H9 (cell line): ENCODE data around the gene DPCD. TPM values are rescaled to one million over a fixed set of nuclear protein-coding genes. Genes with fewer than 3 reads are reported as not detected.
A peak's percentile ranks its signal among the peaks of the same experiment; 100 is the strongest.

Source experiments
- DNase-seq: peaks from one replicate; pipeline ENCODE4 v3.0.0-alpha.2; 2017
- H2AFZ ChIP-seq: one replicate; pipeline ENCODE4 v1.6.1; 2013; ENCODE audit warnings: mild to moderate bottlenecking, low read length, control low read depth, moderate library complexity
- H2AK5ac ChIP-seq: 2 replicates; pipeline ENCODE4 v1.6.1; 2013; ENCODE audit warnings: low read length, control low read depth, mixed read lengths; ENCODE audit not compliant: insufficient read length
- H2BK120ac ChIP-seq: one replicate; pipeline ENCODE4 v1.6.1; 2013; ENCODE audit warnings: low read depth, mild to moderate bottlenecking, low read length, control low read depth, inconsistent platforms; ENCODE audit not compliant: poor library complexity, severe bottlenecking
- H2BK12ac ChIP-seq: 2 replicates; pipeline ENCODE4 v1.6.1; 2013; ENCODE audit warnings: low read length, control low read depth, mixed read lengths, low read depth; ENCODE audit not compliant: insufficient read length
- H2BK15ac ChIP-seq: 2 replicates; pipeline ENCODE4 v1.6.1; 2013; ENCODE audit warnings: low read depth, low read length, control low read depth
- H2BK20ac ChIP-seq: one replicate; pipeline ENCODE4 v1.6.1; 2013; ENCODE audit warnings: low read depth, mild to moderate bottlenecking, low read length, control low read depth, inconsistent platforms; ENCODE audit not compliant: poor library complexity, severe bottlenecking
- H2BK5ac ChIP-seq: 2 replicates; pipeline ENCODE4 v1.6.1; 2013; ENCODE audit warnings: low read length, control low read depth, mixed read lengths; ENCODE audit not compliant: insufficient read length
- H3K14ac ChIP-seq: 2 replicates; pipeline ENCODE4 v1.6.1; 2013; ENCODE audit warnings: low read length, control low read depth; ENCODE audit not compliant: insufficient read depth
- H3K18ac ChIP-seq: 2 replicates; pipeline ENCODE4 v1.6.1; 2013; ENCODE audit warnings: low read depth, mild to moderate bottlenecking, mixed read lengths, low read length, control low read depth; ENCODE audit not compliant: insufficient read length
- H3K23ac ChIP-seq: 2 replicates; pipeline ENCODE4 v1.6.1; 2013; ENCODE audit warnings: low read length, control low read depth, mixed read lengths, low read depth; ENCODE audit not compliant: insufficient read length
- H3K23me2 ChIP-seq: 2 replicates; pipeline ENCODE4 v1.6.1; 2013; ENCODE audit warnings: low read depth, mild to moderate bottlenecking, mixed read lengths, low read length, control low read depth; ENCODE audit not compliant: insufficient read length, poor library complexity, severe bottlenecking
- H3K27ac ChIP-seq: 2 replicates; pipeline ENCODE4 v1.5.1; 2013; ENCODE audit warnings: low read length, control low read depth, mixed read lengths, low read depth; ENCODE audit not compliant: insufficient read length
- H3K27me3 ChIP-seq: 2 replicates; pipeline ENCODE4 v1.6.1; 2013; ENCODE audit warnings: low read length, control low read depth, inconsistent platforms; ENCODE audit not compliant: insufficient read depth
- H3K4ac ChIP-seq: 2 replicates; pipeline ENCODE4 v1.6.1; 2013; ENCODE audit warnings: low read depth, mild to moderate bottlenecking, control low read depth, inconsistent platforms, low read length, moderate library complexity
- H3K4me1 ChIP-seq: 2 replicates; pipeline ENCODE4 v1.6.1; 2013; ENCODE audit warnings: low read length, control low read depth, inconsistent platforms; ENCODE audit not compliant: insufficient read depth
- H3K4me2 ChIP-seq: 2 replicates; pipeline ENCODE4 v1.6.1; 2013; ENCODE audit warnings: low read length, control low read depth, mixed read lengths; ENCODE audit not compliant: insufficient read length, insufficient read depth
- H3K56ac ChIP-seq: 2 replicates; pipeline ENCODE4 v1.6.1; 2013; ENCODE audit warnings: low read depth, mild to moderate bottlenecking, mixed read lengths, low read length, control low read depth; ENCODE audit not compliant: insufficient read length
- H3K79me1 ChIP-seq: 2 replicates; pipeline ENCODE4 v1.6.1; 2013; ENCODE audit warnings: low read depth, mild to moderate bottlenecking, moderate library complexity, low read length, control low read depth, inconsistent platforms; ENCODE audit not compliant: insufficient read depth, poor library complexity, severe bottlenecking
- H3K79me2 ChIP-seq: 2 replicates; pipeline ENCODE4 v1.6.1; 2013; ENCODE audit warnings: low read length, control low read depth, inconsistent platforms; ENCODE audit not compliant: insufficient read depth
- H3K9ac ChIP-seq: 2 replicates; pipeline ENCODE4 v1.6.1; 2013; ENCODE audit warnings: low read length, control low read depth, mixed read lengths; ENCODE audit not compliant: insufficient read length; ENCODE audit errors: extremely low read depth
- H3K9me3 ChIP-seq: one replicate; pipeline ENCODE4 v1.6.1; 2013; ENCODE audit warnings: low read depth, low read length, inconsistent platforms; ENCODE audit not compliant: control insufficient read depth
- H3T11ph ChIP-seq: one replicate; pipeline ENCODE4 v1.6.1; 2013; ENCODE audit warnings: mild to moderate bottlenecking, low read length, control low read depth, inconsistent platforms
- H4K20me1 ChIP-seq: one replicate; pipeline ENCODE4 v1.6.1; 2013; ENCODE audit not compliant: control insufficient read depth, insufficient read length, insufficient read depth
- H4K5ac ChIP-seq: 2 replicates; pipeline ENCODE4 v1.6.1; 2013; ENCODE audit warnings: low read depth, mild to moderate bottlenecking, mixed read lengths, low read length, control low read depth; ENCODE audit not compliant: insufficient read length
- H4K8ac ChIP-seq: replicated peaks from 2 replicates; pipeline ENCODE4 v1.6.1; 2013; ENCODE audit warnings: low read length, control low read depth, mixed read lengths, low read depth; ENCODE audit not compliant: insufficient read length
- H4K91ac ChIP-seq: 2 replicates; pipeline ENCODE4 v1.6.1; 2013; ENCODE audit warnings: low read depth, mild to moderate bottlenecking, moderate library complexity, mixed read lengths, low read length, control low read depth; ENCODE audit not compliant: insufficient read length
- H3K27ac Mint-ChIP-seq, 3 experiments: 2 replicates in 2 of 3; 3 replicates in 1 of 3; pipeline ENCODE4 v1.8.0; 2020 to 2021; ENCODE audit warnings: mixed read lengths in 3 of 3, mild to moderate bottlenecking in 1 of 3, moderate library complexity in 1 of 3
- H3K27me3 Mint-ChIP-seq: 2 replicates; pipeline ENCODE4 v1.8.0; 2021; ENCODE audit warnings: low read depth, mild to moderate bottlenecking, moderate library complexity, mixed read lengths
- H3K36me3 Mint-ChIP-seq, 3 experiments: 2 replicates in 2 of 3; 3 replicates in 1 of 3; pipeline ENCODE4 v1.8.0; 2020 to 2021; ENCODE audit warnings: low read depth in 3 of 3, mixed read lengths in 3 of 3; ENCODE audit not compliant: insufficient read depth in 1 of 3
- H3K4me1 Mint-ChIP-seq, 2 experiments: 2 replicates each; pipeline ENCODE4 v1.8.0; 2020; ENCODE audit warnings: mixed read lengths in 2 of 2
- H3K4me3 Mint-ChIP-seq, 2 experiments: 2 replicates in 1 of 2; 3 replicates in 1 of 2; pipeline ENCODE4 v1.8.0; 2020 to 2021; ENCODE audit warnings: mild to moderate bottlenecking in 2 of 2, mixed read lengths in 2 of 2, moderate library complexity in 1 of 2
- H3K9me3 Mint-ChIP-seq, 2 experiments: 2 replicates in 1 of 2; 3 replicates in 1 of 2; pipeline ENCODE4 v1.8.0; 2020; ENCODE audit warnings: mild to moderate bottlenecking in 2 of 2, mixed read lengths in 2 of 2, moderate library complexity in 1 of 2
- CTCF ChIP-seq: fragments of 200-600 bp; sonication (generic); conservative IDR thresholded peaks from 3 replicates; pipeline ENCODE4 v1.8.0; 2021; ENCODE audit warnings: antibody characterized with exemption, mild to moderate bottlenecking
- WGBS: extraction: QIAGEN DNeasy Blood & Tissue Kit; methylation state at CpG from one replicate; pipeline ENCODE4 v1.1.7; 2013; ENCODE audit warnings: missing lambda C conversion rate, low lambda C conversion rate, mixed read lengths; ENCODE audit not compliant: insufficient read length; ENCODE audit errors: extremely low coverage; 5-methylcytosine and 5-hydroxymethylcytosine counted together
- total RNA-seq: library from RNA; stranded (reverse); gene quantifications from 2 replicates; pipeline ENCODE4 v1.2.1, GENCODE V29; 2021

The DPCD gene
- total RNA-seq, 1 experiment from 2014 or later, result 21.8 TPM

DNA sequence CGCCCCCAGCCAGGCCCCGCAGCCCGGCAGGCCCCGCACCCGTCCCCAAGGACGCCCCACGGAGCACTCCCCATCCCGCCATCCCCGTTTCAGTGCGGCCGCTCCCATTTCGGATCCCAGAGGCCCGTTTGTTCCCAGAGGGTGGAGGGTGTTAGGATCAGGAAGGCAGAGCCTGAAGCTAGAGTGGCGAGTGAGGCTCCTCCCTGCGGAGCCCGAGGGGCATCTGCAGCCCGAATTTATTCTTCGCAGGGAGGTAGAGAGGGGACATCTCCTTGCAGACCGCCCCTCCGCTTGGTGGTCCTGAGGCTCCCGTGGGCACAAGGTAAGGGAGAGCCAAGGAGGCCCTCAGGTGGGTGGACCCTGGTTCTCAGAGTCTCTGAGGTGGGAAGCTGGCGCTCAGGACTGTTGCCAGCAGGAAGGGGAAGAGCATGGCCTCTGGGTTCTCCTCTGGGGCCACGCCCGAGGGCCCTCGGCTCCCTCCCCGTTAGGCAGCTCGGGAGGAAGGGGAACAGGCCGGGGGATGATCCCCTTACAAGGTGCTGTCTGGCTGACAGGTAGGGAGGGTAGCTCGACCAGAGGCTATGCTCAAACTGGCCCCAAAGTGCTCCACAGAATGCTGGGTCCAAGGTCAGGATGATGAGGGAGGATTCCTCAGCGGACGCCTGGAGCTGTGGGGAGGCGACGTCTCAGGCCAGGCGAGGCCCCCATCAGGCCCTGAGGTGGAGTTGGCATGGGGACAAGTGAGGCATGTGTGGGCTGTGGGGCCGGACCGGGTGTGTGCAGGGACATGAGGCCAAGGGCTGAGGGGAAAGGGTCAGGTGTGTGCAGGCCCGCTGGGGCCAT lies 17.5 kb upstream of the DPCD start:
- no peak overlapping the region for H2AK5ac ChIP-seq
- H2AFZ ChIP-seq, result no peak overlapping the region
- no peak overlapping the region for H2BK5ac ChIP-seq
- Mint-ChIP-seq H3K27me3 (peaks cover 77% of the 10 kb centered on the region), H3K9me3 (no peaks in the 10 kb centered on the region; a peak in 1 of 5 replicates), H3K27ac (no peak overlapping the region), H3K4me3 (peak overlapping the region; percentile 68 to 83), H3K36me3 (no peaks in the 10 kb centered on the region; a peak in 1 of 7 replicates), H3K4me1 (peaks cover 35 to 43% of the 10 kb centered on the region in 2 experiments)
- no peak overlapping the region for H2BK12ac ChIP-seq
- H3K79me1 ChIP-seq, result no peaks in the 10 kb centered on the region
- H3K4me2 ChIP-seq, result peak overlapping the region; percentile 82
- no peak overlapping the region for H2BK120ac ChIP-seq
- no CpG with 5 or more reads among the region's 37 CpGs for WGBS
- H3K9me3 ChIP-seq, result no peaks in the 10 kb centered on the region
- no peak overlapping the region for H3T11ph ChIP-seq
- peaks cover 16% of the 10 kb centered on the region for H3K23me2 ChIP-seq
- no peak overlapping the region for H4K91ac ChIP-seq
- H4K8ac ChIP-seq, result no peak overlapping the region
- no peak overlapping the region for H3K18ac ChIP-seq
- H3K9ac ChIP-seq, result no peak overlapping the region
- no peaks in the 10 kb centered on the region for H3K4me1 ChIP-seq
- H2BK15ac ChIP-seq, result no peak overlapping the region
- DNase-seq, result no peak
- peak; percentile 15; the same call in 1 of the 3 replicates for TF ChIP-seq CTCF
- H4K5ac ChIP-seq, result no peak overlapping the region
- no peak overlapping the region for H2BK20ac ChIP-seq
- H3K14ac ChIP-seq, result no peak overlapping the region
- peaks cover 14% of the 10 kb centered on the region; the same call in 1 of the 2 replicates for H3K27me3 ChIP-seq
- H3K23ac ChIP-seq, result no peak overlapping the region
- H3K27ac ChIP-seq, result no peak overlapping the region
- H3K79me2 ChIP-seq, result no peaks in the 10 kb centered on the region
- H3K56ac ChIP-seq, result no peak overlapping the region
- H4K20me1 ChIP-seq, result no peaks in the 10 kb centered on the region
- no peak overlapping the region for H3K4ac ChIP-seq
